Parietal lobe (tissue), 2 donors: Measurements from ENCODE around the gene CPED1. TPM values are rescaled to one million over a fixed set of nuclear protein-coding genes. Genes with fewer than 3 reads are reported as not detected.

ENCODE experiments used
- small RNA-seq: library from RNA; depleted of rRNA; stranded (forward); fragments of <200 nt; gene quantifications from one replicate; pipeline ENCODE3, GENCODE V24; 2014; ENCODE audit warnings: low replicate concordance
- total RNA-seq: library from RNA; depleted of rRNA; stranded (reverse); fragments of >200 nt; gene quantifications from one replicate; pipeline ENCODE4 v1.2.3, GENCODE V29; 2014

CPED1 gene
- 1.3 TPM for total RNA-seq

DNA sequence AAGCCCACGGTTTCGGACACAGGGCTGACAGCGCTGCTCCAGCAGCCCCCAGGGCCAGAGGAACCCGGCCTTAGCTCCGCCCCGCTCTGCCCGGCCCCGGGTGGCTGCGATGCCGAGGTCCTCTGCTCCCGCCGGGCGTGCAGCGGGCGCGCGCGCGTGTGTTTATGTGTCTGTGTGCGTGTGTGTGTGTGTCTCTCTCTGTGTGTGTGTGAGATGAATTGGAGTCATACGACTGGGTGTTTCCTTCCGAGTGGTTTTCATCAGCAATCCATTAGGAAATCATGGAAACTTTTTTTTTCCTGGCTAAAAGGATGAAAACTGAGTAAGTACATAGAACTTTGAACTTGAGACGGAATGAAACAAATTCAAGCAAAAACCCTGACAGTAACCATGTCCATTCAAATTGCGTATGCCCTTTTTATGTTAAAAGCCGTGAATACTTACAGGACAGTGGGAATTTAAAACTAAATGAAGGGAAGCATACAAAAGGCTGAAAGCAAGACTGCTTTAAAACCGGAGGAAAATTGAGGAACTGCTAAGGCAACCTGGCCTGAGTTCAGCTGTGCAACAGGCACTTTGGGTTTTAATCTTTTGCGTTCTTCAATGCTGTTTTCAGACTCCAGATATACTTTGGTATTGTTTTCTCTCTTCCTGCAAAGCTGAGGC, at the start of gene CPED1:
CPED1 (plus strand) TSS at position 121 of the 666 bp plus-strand sequence. CDS start 911 bp downstream, outside the sequence.

DNA sequence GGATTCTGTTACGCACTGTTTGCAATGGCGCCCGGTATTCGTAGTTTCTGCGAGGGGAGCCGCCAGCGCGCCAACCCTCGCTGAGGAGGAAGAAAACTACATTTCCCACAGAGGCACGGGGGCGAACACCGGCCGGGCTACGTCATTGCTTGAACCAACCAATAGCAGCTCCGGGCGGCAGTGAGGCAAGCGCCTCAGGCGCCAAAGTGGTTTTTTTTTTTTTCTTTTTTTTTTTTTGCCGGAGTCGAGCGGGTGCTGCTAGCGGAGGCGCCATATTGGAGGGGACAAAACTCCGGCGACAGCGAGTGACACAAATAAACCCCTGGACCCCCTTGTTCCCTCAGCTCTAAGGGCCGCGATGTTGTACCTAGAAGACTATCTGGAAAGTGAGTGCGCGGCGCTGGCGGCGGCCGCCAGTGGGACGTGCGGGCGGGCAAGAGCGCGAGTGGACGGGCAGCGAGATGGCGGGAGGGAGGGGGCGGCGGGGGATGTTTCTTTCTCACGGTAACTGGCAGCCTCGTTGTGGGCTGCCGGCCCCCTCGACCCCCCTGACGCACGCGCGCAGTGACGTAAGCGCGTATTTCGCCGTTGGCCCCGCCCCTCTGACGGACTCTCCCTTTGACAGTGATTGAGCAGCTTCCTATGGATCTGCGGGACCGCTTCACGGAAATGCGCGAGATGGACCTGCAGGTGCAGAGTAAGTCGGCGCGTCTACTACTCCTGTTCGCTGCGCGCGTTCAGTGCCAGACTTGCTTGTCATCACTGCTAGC, 37.8 kb upstream of the CPED1 start, which contains the start of gene ING3:
ING3 (plus strand) TSS at position 239 of the 770 bp plus-strand sequence; CDS start at position 359, 120 bp downstream.

DNA sequence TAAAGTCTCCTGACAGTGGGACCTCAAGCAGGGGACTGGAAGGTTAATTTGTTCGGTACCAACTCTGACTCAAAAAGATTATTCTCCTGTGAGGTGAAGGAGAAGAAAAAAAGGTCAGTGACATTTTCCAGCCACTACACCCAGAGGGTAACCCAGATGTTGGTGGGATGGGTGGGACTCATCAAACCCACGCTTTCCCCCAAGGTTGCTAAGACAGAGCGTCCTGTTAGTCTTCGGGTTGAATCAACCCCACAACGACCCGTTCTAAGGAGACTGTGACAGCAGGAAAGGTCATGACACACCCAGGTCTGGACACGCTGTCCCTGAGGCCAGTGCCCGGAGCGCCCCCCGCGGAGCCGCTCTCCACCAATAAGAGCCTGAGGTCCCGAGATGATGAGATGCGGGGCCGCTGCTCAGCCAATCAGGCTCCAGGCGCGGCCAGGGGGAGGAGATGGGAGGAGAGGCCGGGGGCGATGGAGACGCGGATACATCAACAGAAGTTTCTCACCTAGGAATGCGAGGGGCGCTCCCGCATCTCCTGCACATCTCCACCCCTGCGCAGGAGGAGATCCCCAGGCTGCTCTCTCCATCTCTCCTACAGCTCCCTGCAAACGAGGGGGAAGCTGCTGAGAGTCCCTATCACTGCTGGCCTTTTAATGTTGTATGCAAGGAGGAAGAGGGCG, 340.1 kb downstream of the CPED1 start, which contains the start of gene WNT16:
WNT16 (plus strand) TSS at position 493 of the 683 bp plus-strand sequence. CDS start 293 bp downstream, outside the sequence.

Small RNA genes lying within 50 kb of the gene (small RNA-seq; reads per million reads assigned to genes)
- gene HMGN1P18 (not detected), gene RNA5SP240 (not detected), gene RNA5SP241 (not detected), gene RNU6-517P (not detected)

Other genes with a start within 250 kb of the CPED1 start
- gene TSPAN12, start 130.6 kb upstream of the CPED1 start, total RNA-seq, result 4.7 TPM
- gene ING3, start 37.9 kb upstream of the CPED1 start, total RNA-seq, result 29.4 TPM